C4-2B (cell line): ENCODE results near the gene GIPC3.

Source experiments
- ZFX ChIP-seq: fragments of 450-650 bp; IDR thresholded peaks from 2 replicates; pipeline ENCODE4 v1.6.1; 2017
- TF ChIP-seq, protein P1 (sequence below): fragments of 450-650 bp; conservative IDR thresholded peaks from 2 replicates; pipeline ENCODE4 v1.5.1; 2017; ENCODE audit warnings: mild to moderate bottlenecking

DNA sequence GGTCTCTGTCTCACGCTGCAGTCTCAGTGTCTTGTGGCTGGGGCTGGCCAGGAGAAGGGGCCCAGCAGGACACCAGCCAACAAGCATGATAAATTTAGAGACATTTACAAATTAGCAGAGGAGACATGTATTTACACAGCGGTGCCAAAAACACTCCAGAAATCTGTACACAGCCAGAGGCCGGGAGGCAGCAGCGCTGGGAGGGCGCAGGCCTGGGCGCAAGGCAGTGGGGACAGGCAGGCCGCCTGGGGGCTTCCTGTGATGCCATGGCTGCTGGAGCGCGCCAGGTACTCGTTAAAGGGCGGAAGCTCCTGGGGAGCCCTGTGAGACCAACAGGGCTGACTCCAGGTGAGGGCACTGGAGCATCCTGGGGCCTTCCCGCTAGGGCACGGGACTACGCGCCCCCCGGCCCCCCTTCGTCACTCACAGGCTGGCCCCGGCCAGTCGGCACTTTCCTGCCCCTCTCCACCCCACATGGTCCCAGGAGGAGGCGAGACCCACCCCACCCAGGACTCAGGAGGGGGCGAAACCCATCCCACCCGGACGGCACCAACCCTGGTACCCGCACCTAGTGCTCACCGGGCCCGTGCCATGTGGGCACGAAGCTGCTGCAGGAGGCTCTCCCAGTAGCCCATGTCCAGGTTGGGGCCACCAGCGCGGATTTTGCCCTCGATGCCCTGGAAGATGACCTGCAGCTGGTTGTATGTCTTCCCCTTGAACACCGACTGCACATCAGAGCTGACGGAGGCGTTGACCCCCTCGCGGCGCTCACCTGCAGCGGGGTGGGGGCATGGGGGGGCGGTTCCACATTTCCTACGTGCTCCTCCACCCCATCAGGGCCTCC lies 28.8 kb downstream of the GIPC3 start:
- TF ChIP-seq, protein P1, sequence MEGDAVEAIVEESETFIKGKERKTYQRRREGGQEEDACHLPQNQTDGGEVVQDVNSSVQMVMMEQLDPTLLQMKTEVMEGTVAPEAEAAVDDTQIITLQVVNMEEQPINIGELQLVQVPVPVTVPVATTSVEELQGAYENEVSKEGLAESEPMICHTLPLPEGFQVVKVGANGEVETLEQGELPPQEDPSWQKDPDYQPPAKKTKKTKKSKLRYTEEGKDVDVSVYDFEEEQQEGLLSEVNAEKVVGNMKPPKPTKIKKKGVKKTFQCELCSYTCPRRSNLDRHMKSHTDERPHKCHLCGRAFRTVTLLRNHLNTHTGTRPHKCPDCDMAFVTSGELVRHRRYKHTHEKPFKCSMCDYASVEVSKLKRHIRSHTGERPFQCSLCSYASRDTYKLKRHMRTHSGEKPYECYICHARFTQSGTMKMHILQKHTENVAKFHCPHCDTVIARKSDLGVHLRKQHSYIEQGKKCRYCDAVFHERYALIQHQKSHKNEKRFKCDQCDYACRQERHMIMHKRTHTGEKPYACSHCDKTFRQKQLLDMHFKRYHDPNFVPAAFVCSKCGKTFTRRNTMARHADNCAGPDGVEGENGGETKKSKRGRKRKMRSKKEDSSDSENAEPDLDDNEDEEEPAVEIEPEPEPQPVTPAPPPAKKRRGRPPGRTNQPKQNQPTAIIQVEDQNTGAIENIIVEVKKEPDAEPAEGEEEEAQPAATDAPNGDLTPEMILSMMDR = no peak
- no peak for TF ChIP-seq ZFX
